Measurements from ENCODE around the gene SLC7A1.
A peak's percentile ranks its signal among the peaks of the same experiment; 100 is the strongest.

The SLC7A1 gene

GRCh38 chr13:29582171-29582570 is 13.3 kb downstream of the SLC7A1 start:
- DNase-seq = no peak

- no peak for DNase-seq
Observed at GRCh38 chr13:29581666-29582065, 13.8 kb downstream of the SLC7A1 start.

- DNase-seq = no peak
Observed at GRCh38 chr13:29579094-29579493, 16.4 kb downstream of the SLC7A1 start.

GRCh38 chr13:29578300-29579085 is 17.0 kb downstream of the SLC7A1 start:
- DNase-seq = no peak

- no peak for DNase-seq
Observed at GRCh38 chr13:29577136-29578051, 18.1 kb downstream of the SLC7A1 start.

GRCh38 chr13:29576581-29576980 is 18.9 kb downstream of the SLC7A1 start:
- DNase-seq = no peak

- no peak for DNase-seq
Observed at GRCh38 chr13:29575098-29575497, 20.4 kb downstream of the SLC7A1 start.

GRCh38 chr13:29573190-29573589 is 22.3 kb downstream of the SLC7A1 start:
- DNase-seq = peak; percentile 81

- DNase-seq = no peak
Observed at GRCh38 chr13:29572575-29572974, 22.9 kb downstream of the SLC7A1 start.

- DNase-seq = no peak
Observed at GRCh38 chr13:29571876-29572570, 23.5 kb downstream of the SLC7A1 start.

GRCh38 chr13:29570051-29570654 is 25.3 kb downstream of the SLC7A1 start:
- DNase-seq = no peak

- DNase-seq = no peak
Observed at GRCh38 chr13:29569253-29570050, 26.0 kb downstream of the SLC7A1 start.

GRCh38 chr13:29568731-29569130 is 26.8 kb downstream of the SLC7A1 start:
- DNase-seq = no peak

GRCh38 chr13:29567411-29567810 is 28.1 kb downstream of the SLC7A1 start:
- DNase-seq = no peak

GRCh38 chr13:29566206-29566605 is 29.3 kb downstream of the SLC7A1 start:
- no peak for DNase-seq

- no peak for DNase-seq
Observed at GRCh38 chr13:29564818-29565217, 30.7 kb downstream of the SLC7A1 start.

GRCh38 chr13:29564373-29564772 is 31.1 kb downstream of the SLC7A1 start:
- DNase-seq = no peak

- DNase-seq = no peak
Observed at GRCh38 chr13:29563941-29564340, 31.5 kb downstream of the SLC7A1 start.

GRCh38 chr13:29562786-29563438 is 32.6 kb downstream of the SLC7A1 start:
- no peak for DNase-seq

- DNase-seq = no peak
Observed at GRCh38 chr13:29561918-29562317, 33.6 kb downstream of the SLC7A1 start.

- no peak for DNase-seq
Observed at GRCh38 chr13:29556742-29557141, 38.7 kb downstream of the SLC7A1 start.

GRCh38 chr13:29551214-29551613 is 44.3 kb downstream of the SLC7A1 start:
- DNase-seq = no peak

Data from GF-D8 (cell line).